Measurements from ENCODE around the gene TMCC1.

DNA sequence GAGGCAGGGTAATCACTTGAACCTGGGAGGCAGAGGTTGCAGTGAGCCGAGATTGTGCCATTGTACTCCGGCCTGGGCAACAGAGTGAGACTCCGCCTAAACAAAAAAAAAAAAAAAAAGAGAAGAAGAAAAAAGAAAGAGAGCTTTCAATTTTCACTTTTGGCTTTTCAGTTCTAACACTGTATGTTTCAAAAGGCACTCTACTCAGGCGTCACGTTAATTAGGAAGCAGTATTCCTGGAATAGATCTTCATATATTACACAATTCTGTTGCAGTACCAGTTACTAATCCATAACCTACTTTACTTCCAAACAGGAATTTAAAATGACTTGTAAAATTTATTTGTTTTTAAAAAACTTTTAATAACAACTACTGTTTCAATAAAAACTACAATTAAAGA, 155.3 kb downstream of the TMCC1 start:
- TF ChIP-seq, protein P1, sequence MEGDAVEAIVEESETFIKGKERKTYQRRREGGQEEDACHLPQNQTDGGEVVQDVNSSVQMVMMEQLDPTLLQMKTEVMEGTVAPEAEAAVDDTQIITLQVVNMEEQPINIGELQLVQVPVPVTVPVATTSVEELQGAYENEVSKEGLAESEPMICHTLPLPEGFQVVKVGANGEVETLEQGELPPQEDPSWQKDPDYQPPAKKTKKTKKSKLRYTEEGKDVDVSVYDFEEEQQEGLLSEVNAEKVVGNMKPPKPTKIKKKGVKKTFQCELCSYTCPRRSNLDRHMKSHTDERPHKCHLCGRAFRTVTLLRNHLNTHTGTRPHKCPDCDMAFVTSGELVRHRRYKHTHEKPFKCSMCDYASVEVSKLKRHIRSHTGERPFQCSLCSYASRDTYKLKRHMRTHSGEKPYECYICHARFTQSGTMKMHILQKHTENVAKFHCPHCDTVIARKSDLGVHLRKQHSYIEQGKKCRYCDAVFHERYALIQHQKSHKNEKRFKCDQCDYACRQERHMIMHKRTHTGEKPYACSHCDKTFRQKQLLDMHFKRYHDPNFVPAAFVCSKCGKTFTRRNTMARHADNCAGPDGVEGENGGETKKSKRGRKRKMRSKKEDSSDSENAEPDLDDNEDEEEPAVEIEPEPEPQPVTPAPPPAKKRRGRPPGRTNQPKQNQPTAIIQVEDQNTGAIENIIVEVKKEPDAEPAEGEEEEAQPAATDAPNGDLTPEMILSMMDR (IDR thresholded peaks at IDR 0.05), result no peak
- no peak for TF ChIP-seq POLR2A (IDR thresholded peaks at IDR 0.05)

Measured in thyroid gland (tissue), 4 donors.